NCI-H146 (cell line): Measurements from ENCODE around the gene ABCD1.
"Not testable (repeated sequence)": the region's sequence is repeated elsewhere in the genome, so short reads cannot be mapped to it uniquely, and the experiment has no call there.

Source experiments
- DNase-seq: peaks from one replicate; lab custom pipeline; 2025; lab: John Stamatoyannopoulos, UW

The ABCD1 gene

DNA sequence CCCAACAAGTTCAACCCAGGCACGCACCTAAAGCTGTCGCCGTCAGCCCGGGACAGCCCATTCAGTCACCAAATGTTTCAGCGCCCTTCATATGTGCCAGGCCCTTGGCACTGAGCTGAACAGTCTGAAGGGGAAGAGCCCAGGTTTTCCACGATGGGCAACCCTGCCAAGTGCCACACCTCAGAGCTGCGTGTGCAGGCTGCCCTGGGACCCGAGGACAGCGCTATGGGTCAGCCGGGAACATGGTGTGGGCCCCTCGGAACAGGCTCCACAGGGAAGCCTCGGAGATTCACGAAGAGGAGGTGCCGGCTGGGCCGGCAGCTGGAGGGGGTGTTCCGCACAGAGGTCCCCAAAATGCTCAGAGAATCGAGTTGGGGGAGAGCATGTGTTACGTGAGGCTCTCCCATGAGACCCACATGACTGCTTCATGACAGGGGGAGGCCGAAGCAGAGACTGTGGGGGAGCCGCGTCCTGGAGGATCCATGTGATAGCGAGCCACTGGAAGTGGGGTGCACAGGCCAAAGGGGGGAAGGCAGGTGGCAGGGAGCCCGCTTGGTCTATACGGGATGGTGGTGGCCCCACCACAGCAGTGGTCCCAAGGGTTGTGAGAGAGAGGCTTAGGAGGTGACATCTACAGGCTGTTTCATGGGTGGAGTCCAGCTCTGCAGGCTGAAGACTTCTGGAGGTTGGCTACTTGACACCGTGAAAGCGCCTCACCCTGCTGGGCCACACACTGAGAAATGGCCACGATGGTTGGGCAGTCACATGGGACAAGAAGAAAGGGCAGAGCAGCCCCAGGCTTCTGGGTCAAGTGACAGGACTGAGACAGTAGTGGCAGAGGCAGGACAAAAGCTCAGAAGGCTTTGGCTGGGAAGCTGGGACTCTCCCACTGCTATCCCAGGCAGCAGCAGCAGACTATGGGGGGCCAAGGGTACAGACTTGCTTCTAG, 14.7 kb upstream of the ABCD1 start:
- DNase-seq, result no peak

DNA sequence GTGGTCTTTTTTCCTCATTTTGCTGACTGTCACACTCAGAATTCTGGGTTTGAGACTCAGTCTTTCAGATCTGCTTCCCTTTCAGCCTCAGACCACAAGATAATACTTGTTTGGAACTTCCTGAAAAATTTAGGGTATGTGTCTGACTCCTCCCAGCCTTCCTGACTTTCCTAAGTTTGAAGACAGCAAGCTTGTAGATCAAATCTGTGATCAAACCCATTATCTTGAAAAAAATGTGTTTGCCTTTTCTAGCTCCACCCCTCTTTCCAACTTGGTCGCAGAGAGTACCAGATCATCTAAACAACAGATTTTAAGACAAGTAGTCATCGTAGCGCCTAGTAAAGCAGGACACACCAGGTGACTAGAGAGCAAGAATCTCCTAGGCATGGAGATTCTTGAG, 10.4 kb upstream of the ABCD1 start:
- no peak for DNase-seq

DNA sequence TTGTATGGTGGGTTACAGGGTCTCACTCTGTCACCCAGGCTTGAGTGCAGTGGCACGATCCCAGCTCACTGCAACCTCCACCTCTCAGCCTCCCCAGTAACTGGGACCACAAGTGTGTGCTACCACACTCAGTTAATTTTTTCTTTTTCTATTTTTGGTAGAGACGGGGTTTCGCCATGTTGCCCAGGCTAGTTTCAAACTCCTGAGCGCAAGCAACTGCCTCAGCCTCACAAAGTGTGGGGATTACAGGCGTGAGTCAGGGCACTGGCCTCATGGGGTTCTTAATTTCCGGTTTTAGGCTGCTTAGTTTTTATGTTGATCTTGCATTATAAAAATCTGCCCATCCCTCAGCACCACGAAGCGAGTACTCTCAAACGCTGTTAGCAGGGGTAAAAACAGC, 7.2 kb upstream of the ABCD1 start:
- DNase-seq, result no peak

DNA sequence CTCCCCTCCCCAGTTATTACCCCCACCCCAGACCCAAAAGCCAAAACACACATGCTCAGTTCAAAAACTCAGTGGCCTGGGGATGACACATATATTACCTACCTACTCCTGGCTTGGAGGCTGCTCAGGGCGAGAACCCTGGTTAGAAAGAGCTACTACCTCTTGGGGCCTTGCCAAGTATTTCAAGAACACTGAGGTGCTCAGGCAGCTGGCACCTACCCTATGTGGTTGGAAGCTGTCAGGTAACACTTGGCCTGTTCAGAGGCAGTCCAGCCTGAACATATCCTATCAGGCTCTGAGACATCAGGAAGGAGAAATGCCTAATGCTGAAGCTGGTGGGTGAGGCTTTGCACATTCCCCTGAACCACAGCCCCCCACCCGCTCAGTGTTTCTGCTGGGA, 5.4 kb upstream of the ABCD1 start:
- DNase-seq, result no peak

DNA sequence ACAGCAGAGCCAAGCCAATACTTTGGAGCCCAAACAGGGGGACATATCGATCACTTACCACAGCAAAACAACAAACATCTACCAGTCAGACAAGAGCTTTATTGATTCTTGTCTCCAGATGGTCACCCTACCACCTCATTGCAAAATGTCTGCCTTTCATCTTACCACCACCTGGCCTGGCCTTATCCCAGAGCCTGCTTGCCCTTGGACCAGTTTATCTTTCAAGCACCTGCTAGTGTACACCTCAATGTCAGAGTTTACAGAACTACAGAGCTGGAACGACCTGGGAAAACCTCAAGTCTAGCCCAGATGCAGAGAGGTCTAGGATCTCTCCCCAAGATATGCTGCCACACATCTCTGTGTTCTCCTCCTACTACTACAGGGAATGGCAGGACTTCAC, 5.0 kb upstream of the ABCD1 start:
- no peak for DNase-seq

DNA sequence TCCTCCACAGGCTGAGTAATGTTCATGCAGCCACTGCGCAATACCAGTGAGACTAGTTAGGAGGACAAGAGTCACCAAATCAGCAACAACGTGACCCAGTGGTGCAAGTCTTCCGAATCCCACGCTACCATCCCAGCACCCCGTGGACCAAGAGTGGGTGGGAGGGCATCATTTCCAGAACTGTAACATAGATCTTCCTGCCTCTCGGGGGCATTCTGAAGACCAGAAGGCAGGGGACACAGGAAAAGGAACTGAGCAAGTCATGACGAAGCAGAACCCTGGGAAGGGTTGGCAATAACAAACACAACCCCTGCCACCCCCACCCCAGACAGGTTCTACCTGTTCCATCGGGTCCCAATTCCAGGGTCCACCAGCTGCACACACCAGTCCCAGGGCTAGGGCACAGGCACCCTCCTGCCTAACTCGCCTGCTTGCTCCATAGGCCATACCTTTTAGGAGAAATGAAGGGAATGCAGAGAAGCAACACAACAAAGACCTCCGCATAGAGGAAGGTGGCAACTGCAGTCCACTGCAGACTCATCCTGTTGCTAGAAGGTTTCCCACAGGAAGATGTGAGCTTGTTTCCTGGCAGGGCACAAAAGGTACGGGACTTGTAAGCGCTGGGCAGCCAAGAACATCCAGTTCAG, 1.8 kb upstream of the ABCD1 start:
- no peak for DNase-seq

DNA sequence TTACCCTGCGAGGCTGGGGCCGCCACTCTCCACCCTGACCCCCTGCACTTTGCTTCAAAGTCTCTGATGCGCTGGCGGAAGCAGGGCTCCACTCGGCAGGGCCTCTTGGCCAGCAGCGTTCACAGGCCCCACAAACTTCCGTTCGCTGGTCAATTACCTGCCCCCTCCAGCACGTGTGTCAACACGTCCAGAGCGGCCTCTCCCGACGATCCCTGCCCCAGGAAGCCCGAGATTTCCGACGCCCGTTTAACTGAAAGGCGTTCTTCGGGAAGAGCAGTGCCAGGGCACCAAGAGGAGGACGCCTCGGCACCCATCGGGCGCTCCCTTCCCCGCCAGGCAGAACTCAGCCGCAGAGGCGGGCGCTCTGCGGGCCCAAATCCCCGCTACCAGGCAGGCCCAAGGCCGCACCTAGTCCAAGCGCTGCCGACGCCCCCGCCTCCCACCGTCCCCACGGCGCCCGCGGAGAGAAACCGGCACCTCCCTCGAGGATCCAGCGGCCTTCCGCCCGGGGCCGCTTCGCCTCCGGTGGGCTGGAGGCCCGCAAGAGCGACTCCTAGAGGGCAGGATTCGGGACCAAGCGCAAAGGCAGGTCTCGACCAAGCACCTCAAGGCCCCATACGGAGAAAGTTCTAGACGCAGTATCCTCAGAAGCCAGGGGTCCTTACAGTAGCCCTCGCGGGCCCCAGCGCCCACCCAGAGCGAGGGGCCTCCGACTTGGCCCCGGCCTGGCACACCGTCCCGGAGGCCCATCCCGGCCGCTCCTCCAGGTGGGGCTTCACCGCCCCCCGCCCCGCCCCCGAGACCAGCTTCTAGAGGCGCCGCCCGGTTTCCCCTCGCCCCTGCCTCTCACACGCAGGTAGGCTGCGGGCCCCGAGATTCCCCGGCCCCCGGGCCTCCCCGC, 1.1 kb upstream of the ABCD1 start:
- peak; percentile 70 for DNase-seq

DNA sequence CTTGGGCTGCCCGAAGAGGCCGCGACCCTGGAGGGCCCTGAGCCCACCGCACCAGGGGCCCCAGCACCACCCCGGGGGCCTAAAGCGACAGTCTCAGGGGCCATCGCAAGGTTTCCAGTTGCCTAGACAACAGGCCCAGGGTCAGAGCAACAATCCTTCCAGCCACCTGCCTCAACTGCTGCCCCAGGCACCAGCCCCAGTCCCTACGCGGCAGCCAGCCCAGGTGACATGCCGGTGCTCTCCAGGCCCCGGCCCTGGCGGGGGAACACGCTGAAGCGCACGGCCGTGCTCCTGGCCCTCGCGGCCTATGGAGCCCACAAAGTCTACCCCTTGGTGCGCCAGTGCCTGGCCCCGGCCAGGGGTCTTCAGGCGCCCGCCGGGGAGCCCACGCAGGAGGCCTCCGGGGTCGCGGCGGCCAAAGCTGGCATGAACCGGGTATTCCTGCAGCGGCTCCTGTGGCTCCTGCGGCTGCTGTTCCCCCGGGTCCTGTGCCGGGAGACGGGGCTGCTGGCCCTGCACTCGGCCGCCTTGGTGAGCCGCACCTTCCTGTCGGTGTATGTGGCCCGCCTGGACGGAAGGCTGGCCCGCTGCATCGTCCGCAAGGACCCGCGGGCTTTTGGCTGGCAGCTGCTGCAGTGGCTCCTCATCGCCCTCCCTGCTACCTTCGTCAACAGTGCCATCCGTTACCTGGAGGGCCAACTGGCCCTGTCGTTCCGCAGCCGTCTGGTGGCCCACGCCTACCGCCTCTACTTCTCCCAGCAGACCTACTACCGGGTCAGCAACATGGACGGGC, 579 bp downstream of the ABCD1 start:
- peak; percentile 45 for DNase-seq

DNA sequence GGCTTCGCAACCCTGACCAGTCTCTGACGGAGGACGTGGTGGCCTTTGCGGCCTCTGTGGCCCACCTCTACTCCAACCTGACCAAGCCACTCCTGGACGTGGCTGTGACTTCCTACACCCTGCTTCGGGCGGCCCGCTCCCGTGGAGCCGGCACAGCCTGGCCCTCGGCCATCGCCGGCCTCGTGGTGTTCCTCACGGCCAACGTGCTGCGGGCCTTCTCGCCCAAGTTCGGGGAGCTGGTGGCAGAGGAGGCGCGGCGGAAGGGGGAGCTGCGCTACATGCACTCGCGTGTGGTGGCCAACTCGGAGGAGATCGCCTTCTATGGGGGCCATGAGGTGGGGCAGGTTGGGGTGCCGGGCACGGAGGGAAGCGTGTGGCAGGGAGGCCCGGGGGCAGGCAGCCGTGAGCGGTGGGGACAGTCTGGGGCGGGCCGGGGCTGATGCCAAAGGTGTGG, 1.2 kb downstream of the ABCD1 start:
- DNase-seq, result no peak

DNA sequence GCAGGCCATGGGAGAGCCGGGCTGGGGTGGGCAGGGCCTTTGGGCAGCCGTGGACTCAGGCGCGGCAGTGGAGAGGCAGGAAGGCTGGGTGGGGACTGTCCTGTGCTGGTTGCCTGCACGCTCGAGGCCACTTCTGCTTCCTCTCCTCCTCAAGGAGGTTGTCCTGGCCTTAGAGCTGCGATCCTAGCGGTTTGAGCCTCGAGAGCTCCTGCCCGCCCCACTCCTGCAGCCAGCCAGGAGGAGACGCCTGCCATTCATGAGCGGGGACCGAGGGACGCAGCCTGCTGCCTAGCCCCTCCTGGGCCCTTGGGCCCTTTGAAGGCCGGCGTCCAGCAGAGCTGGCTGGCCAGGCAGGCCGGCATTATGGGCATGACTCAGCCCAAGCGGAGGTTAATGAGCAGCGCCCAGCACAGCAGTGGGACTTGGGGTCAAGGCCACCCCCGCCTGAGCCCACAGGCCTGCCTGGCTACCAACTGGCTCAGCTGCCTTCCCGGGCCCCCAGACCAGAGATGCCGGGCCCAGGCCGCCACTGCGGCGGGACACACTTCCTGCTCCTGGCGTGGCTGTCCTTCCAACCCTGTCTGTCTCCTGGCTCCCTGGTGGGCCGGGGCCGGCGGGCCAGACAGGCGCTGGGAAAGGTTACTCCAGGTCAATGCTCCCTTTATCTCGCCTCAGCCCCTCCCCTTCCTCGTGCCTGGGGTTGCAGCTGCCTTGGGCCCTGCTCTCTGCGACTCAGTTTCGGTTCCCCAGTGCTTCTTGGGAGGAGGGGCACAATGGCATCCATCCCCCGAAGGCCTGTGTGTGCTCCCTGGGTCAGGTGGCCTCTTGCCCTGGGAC, 1.8 kb downstream of the ABCD1 start:
- peak; percentile 65 for DNase-seq

DNA sequence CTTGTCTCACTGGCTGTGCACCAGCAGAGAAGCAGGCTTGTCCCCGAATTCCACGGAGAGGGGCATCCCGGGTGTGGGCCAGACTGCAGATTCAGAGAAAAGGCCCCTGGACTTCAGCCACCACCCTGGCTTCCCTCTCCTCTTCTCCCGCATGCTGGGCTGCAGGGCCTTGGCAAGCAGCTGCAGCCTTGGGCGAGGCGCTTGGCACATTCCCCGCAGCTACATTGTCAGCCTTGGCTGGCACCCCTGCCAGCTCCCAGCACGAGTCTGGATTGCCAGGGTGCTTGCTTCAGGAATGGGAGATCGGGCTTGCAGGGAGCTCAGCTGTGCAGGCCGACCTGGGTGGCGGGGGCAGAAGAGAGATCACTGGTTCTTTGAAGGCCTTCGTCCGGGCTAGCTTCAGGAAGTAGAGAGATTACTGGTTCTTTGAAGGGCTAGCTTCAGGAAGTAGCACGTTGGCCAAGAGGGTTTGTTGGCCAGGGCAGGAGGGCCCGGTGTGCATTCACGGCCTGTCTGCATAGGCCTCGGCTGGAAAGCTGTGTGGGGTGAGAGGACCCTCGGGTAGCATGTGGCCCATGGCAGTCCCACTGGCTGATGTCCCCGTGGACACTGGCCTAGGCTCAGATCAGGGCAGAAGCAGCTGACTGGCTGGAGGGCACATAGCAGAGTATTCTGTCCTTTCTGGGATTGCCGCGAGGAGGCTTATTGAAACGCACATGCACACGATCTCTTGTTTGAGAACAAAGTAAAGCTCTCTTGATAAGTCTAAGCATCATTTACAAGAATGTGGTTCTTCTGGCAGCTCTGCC, 2.7 kb downstream of the ABCD1 start:
- DNase-seq, result no peak

DNA sequence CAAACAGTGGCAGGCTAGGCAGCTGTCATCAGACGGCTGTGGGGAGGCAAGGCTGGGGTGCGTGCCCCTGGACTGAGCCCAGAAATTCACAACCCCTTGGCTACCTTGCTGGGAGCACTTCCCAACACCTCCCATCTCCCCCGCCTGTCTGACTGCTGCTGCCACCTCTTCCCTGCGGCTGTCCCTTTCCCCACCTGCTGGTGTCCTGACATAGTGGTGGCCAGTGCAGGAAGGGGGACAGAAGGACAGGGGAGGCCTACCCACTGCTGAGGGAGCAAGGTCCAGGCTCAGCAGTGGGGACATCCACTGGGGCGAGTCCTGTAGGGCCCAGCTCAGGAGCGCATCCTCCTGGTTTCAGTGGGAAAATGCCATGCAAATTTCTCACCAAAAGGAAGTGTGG, 3.4 kb downstream of the ABCD1 start:
- no peak for DNase-seq

DNA sequence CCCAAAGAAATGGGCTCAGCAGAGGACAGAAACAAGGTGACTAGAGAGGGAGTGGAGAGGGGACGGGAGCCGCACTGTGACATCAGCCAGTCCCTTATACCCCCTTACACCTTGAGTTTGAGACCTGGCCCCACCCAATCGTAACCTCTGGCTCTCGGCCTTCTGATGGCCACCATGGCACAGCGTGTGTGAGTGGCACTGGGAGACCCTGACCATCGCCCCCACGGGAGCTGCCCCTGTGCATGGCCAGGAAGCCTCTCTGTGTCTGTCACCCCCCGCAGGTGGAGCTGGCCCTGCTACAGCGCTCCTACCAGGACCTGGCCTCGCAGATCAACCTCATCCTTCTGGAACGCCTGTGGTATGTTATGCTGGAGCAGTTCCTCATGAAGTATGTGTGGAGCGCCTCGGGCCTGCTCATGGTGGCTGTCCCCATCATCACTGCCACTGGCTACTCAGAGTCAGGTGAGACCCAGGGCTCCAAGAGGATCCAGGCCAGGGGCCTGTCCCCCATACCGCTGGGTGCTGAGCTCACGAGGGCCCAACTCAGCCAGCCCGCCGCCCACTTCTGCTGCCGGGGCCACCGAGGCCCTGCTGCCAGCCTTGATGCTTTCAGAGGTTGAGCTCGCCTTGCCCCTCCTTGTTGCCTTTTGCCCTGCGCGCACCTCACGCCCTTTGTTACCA, 4.4 kb downstream of the ABCD1 start:
- no peak for DNase-seq

DNA sequence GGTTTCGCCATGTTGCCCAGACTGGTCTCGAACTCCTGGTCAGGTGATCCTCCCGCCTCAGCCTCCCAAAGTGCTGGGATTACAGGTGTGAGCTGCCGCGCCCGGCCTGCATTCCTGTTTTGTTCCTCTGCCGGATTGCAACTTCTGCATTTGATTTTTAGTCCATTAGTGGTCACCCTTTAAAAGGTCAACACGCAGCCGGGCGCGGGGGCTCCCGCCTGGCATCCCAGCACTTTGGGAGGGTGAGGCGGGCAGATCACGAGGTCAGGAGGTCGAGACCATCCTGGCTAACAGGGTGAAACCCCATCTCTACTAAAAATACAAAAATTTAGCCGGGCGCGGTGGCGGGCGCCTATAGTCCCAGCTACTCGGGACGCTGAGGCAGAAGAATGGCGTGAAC, 5.5 kb downstream of the ABCD1 start:
- not testable (repeated sequence) for DNase-seq

DNA sequence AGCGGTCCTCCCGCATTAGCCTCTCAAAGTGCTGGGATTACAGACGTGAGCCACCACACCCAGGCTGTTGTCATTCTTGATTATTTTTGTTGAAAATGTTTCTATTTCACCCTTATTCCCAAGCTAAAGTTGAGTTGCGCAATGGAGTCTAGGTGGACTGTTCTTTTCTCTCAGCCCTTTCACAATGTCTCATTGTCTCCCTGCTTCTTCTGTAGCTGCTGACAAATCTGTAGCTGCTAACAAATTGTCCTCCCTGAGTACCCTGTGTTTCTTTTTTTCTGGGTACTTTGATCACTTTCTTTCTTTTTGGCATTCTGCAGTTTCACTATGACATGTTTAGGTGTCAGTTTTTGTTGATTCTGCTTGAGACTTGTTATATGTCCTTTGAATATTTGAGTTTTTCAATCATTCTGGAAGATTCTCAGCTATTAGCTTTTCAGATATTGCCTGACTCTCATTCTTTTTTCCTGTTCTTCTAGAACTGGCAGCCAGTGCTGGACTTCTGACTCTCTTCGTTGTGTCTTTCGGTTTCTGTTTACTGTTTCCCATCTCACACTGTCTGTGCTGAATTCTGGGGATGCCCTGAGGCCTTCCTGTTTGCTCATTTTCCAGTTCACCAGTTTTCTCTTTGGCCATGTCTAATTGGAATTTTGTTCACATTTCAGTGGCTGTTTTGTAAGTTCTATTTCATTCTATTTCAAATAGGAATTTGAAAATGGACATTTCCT, 6.6 kb downstream of the ABCD1 start:
- no peak for DNase-seq

DNA sequence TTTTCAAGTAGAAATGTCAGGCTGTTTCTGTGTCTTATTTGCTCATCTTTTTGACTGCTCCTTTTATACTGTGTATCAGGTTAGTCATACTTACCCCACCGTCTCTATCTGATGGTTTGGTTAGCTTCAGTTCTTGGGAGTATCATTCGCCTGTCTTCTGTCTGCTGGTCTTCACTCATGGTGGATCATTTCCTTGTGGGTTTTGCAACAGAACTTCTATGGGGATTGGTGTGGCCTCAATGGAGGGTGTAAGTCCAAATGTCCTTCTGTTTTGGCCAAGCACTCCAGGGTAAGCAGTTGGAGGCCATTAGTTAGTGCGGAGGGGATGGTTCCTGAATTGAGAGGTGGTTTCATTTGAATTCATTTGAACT, 7.2 kb downstream of the ABCD1 start:
- no peak for DNase-seq

DNA sequence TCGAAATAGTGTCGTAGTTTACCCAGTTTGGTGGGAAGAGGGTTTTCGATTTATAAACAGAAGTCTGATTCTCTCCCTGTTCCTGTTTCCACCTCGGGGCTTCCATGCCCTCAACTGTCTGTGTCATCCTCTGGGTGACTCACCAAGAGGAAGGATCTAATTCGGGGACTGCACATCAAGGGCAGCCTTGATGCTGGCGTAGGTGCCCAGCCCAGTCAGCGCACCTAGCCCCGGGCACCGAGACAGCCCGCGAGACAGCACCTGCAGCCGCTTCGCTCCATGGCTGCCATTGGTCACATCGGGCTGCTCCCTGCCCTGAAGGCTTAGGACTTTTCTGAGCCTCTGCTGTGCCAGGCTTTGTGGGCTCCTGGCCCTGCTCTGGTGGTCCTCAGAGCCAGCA, 7.7 kb downstream of the ABCD1 start:
- no peak for DNase-seq

DNA sequence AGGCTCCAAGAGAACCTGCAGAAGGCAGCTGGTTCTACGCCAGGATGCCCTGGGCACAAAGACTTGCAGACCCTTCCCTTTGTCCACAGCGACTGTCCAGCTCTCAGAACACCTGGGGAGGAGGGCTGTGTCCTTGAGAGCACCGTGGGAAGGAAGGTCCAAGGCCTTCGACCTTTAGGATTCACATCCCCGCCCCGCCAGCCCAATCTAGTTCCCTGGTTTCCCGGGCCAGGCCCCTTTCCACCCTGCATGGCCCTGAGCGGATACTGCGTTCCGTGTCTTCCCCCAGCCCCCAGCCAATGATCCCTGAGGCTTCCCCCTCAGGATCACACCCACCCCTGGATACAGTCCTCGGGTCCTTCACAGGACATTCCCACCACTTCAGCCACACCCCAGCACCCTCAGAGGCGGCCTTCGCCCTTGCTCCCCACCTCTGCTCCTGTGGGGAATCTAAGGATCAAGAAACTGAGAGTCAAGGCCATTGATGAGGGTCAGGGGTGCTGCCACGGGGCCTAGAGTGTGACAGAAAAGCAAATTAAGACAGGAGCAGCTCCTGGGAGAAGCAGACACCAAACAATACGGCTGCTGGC, 9.1 kb downstream of the ABCD1 start:
- no peak for DNase-seq
